ENCODE results near the gene RSPRY1. TPM values are rescaled to one million over a fixed set of nuclear protein-coding genes. Genes with fewer than 3 reads are reported as not detected.

RSPRY1 gene
- total and polyA plus RNA-seq, 2 of the 8 experiments (the other 6 are each of a cell fraction or from before 2014, with no cell fraction given): 11.5 to 32.5 TPM

GRCh38 chr16:57184887-57185445, 1.2 kb upstream of the RSPRY1 start (continued):
- TF ChIP-seq SIN3A (conservative IDR thresholded peaks at IDR 0.05 in 1 of 2, IDR thresholded peaks at IDR 0.05 in 1 of 2; ENCODE audit: low read depth in 1 of 2, low read length in 2 of 2): no peak
- TF ChIP-seq CTCF (IDR thresholded peaks at IDR 0.05; ENCODE audit: control extremely low read depth in 1 of 3, insufficient read depth in 1 of 3, low read depth in 1 of 3, low read length in 3 of 3): no peak
- no peak for TF ChIP-seq EZH2 (IDR thresholded peaks at IDR 0.05; ENCODE audit: low read depth, low read length, severe bottlenecking)
- no peak for TF ChIP-seq JUND (IDR thresholded peaks at IDR 0.05; ENCODE audit: low read length)

Measured in H1 (cell line).